Neutrophil (primary cell): Measurements from ENCODE around the gene SH3BP2.

Source experiments
- H3K27ac ChIP-seq: fragments of 200-600 bp; sonication (generic); 2 replicates; pipeline ENCODE4 v1.5.1; 2016; ENCODE audit warnings: mild to moderate bottlenecking, moderate library complexity
- H3K27me3 ChIP-seq: fragments of 200-600 bp; sonication (generic); 2 replicates; pipeline ENCODE4 v1.6.0; 2016; ENCODE audit warnings: mild to moderate bottlenecking
- H3K36me3 ChIP-seq: fragments of 200-600 bp; sonication (generic); 2 replicates; pipeline ENCODE4 v1.5.1; 2017
- H3K4me1 ChIP-seq, 2 experiments: fragments of 200-600 bp in 1 of 2; sonication (generic) in 1 of 2; 1 replicate in 1 of 2; 2 replicates in 1 of 2; pipeline versions ENCODE4 v1.5.1 to v1.6.1; 2013 to 2016; ENCODE audit warnings: low read depth in 1 of 2, low read length in 1 of 2, mild to moderate bottlenecking in 1 of 2, moderate library complexity in 1 of 2; ENCODE audit not compliant: control insufficient read depth in 1 of 2, insufficient read depth in 1 of 2
- H3K4me3 ChIP-seq, 2 experiments: fragments of 200-600 bp in 1 of 2; sonication (generic) in 1 of 2; 1 replicate in 1 of 2; 2 replicates in 1 of 2; pipeline ENCODE4 v1.5.1; 2013 to 2016; ENCODE audit warnings: low read depth in 1 of 2, low read length in 1 of 2, mild to moderate bottlenecking in 1 of 2, moderate library complexity in 1 of 2
- H3K9me3 ChIP-seq: fragments of 200-600 bp; sonication (generic); 2 replicates; pipeline ENCODE4 v1.5.1; 2016
- TF ChIP-seq, protein P1 (sequence below): fragments of 200-600 bp; sonication (generic); IDR thresholded peaks from 2 replicates; pipeline ENCODE4 v1.5.1; 2016; ENCODE audit warnings: antibody characterized with exemption

SH3BP2 gene

DNA sequence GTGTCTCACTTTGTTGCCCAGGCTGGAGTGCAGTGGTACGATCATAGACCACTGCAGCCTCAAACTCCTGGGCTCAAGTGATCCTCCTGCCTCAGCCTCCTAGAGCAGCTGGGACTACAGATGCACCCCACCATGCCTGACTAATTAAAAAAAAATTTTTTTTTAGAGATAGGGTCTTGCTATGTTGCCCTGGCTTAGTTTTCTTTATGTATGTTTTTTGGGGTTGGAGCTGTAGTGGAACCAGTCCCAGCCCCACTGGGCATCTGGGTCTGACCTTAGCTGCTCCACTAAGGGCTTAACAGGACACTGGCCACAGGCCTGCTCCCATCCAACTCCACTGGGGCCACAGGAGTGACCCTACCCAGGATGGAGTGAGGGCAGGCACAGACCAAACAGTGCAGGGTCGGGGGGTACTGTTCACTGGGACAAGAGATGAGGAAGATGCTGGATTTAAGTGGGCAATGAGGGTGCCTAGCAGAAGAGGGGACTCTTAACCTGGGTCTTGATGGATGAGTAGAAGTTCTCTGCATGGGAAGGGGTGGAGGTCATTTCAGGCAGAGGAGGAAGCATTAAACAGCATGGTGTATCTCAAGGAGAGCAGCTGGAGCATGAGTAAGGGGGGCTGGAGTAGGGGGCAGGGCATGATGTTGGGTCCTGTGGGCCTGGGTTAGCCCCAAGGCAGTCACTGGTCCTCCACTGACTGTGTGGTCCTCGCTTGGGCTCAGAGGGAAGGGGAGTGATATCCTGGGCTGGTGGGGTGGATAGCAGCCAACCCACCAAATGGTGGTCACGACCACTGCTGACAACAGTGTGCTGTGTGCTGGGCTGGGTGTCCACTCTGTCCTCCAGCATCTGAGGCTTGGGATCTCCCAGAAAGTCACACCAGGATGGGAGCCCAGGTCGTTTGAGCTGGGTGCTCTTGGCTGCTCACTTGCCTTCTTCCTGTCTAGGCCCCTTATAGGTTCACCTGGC lies 26.6 kb downstream of the SH3BP2 start:
- H3K4me3 ChIP-seq: no peak overlapping the region
- H3K36me3 ChIP-seq: peaks cover 72% of the 10 kb centered on the region

DNA sequence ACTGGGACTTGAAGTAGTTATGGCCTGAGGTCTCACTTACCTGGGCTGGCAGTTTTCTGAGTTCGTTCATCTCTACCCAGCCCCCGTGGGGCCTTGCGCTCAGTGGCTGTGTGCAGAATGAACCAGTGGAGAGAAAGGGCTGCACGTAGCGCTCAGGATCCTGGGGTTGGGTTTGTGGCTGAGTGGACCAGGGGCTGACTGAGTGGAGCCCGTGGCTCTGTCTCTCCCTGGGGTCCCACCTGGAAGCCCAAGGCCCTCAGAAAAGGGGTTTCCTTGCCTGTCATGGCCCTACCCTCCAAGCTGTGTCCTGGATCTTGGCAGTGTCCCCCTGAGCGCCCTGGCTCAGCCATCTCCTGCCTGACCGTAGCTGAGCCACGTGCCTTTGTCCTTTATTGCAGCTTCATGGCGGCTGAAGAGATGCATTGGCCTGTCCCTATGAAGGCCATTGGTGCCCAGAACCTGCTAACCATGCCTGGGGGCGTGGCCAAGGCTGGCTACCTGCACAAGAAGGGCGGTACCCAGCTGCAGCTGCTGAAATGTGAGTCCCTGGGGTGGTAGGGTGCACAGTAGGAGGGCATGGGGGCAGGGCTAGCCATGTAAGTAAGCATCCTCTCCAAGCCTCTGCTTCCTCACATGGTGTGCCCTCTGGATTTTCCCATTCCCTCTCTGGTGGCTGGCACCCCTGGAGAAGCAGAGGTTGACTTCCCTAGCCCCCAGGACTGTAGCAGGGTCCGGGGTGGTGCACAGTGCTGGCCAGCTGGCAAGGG lies 27.5 kb downstream of the SH3BP2 start:
- Histone ChIP-seq H3K27me3 (no peaks in the 10 kb centered on the region), H3K9me3 (no peaks in the 10 kb centered on the region), H3K27ac (peak overlapping the region; percentile 48), H3K36me3 (peaks cover 72% of the 10 kb centered on the region), H3K4me1 (peaks cover 33 to 44% of the 10 kb centered on the region in 2 experiments), H3K4me3 (no peak overlapping the region)
- TF ChIP-seq, protein P1, sequence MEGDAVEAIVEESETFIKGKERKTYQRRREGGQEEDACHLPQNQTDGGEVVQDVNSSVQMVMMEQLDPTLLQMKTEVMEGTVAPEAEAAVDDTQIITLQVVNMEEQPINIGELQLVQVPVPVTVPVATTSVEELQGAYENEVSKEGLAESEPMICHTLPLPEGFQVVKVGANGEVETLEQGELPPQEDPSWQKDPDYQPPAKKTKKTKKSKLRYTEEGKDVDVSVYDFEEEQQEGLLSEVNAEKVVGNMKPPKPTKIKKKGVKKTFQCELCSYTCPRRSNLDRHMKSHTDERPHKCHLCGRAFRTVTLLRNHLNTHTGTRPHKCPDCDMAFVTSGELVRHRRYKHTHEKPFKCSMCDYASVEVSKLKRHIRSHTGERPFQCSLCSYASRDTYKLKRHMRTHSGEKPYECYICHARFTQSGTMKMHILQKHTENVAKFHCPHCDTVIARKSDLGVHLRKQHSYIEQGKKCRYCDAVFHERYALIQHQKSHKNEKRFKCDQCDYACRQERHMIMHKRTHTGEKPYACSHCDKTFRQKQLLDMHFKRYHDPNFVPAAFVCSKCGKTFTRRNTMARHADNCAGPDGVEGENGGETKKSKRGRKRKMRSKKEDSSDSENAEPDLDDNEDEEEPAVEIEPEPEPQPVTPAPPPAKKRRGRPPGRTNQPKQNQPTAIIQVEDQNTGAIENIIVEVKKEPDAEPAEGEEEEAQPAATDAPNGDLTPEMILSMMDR: no peak

More for the DNA sequence above, 26.6 kb downstream of the SH3BP2 start:
- TF ChIP-seq, protein P1: no peak
- peak overlapping the region; percentile 48 for H3K27ac ChIP-seq
- no peaks in the 10 kb centered on the region for H3K9me3 ChIP-seq
- H3K4me1 ChIP-seq: peaks cover 40 to 52% of the 10 kb centered on the region in 2 experiments
- H3K27me3 ChIP-seq: no peaks in the 10 kb centered on the region

DNA sequence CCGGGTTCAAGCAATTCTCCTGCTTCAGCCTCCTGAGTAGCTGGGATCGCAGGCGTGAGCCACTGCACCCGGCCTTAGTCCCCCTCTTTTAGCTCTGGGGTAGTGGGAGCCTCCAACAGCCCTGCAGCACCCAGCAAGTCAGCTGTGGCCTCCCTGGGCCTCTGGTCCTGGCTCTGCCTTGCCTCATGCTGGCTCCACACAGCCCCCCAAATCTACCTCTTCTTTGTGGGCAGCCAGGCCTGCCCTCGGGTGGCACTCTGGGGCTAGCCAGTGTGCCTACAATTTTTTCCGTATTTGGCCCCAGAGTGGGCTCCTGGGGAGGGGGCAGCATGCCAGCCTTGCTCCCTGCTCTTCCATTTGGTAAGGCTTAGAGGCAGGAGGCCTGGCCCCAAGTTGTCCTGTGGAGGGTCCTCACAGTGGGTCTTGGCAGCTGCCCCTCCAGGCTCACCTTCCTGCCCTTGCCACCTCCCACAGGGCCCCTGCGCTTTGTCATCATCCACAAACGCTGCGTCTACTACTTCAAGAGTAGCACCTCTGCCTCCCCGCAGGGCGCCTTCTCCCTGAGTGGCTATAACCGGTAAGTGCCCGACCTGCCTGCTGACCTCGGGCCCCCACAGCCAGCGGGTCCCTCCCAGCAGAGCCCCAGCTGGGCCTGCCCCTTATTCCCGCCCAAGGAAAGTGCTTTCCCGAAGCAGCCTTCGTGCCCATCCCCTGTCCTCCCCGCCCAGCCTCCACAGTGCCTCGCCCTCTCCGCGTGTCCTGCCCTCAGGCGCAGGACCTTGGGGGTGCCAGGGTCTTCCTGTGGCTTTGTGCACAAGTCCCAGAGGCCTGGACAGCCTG lies 29.8 kb downstream of the SH3BP2 start:
- Histone ChIP-seq H3K4me1 (peaks cover 10 to 21% of the 10 kb centered on the region in 2 experiments), H3K36me3 (peaks cover 92% of the 10 kb centered on the region), H3K4me3 (no peak overlapping the region), H3K27me3 (no peaks in the 10 kb centered on the region), H3K9me3 (no peaks in the 10 kb centered on the region), H3K27ac (no peak overlapping the region)
- TF ChIP-seq, protein P1: no peak

DNA sequence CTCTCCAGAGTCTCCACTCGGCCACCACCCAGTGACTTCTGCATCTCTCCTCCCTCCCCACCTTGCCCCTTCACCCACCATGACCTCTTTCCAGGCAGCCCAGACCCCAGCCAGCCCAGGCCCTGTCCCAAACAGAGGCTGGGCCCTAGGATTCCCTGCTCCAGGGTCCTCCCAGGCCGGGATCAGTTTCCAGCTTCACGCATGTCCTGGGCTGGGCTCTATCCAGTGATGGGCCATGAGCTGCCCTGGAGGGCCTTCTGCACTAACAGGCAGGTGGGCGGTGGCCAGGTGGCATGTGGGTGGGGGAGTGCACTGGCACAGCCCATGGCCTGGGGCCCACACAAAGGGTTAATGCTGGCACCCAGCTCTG lies 30.4 kb downstream of the SH3BP2 start:
- Histone ChIP-seq H3K4me1 (peaks cover 8 to 17% of the 10 kb centered on the region in 2 experiments), H3K27ac (no peak overlapping the region), H3K9me3 (no peaks in the 10 kb centered on the region), H3K4me3 (no peak overlapping the region), H3K36me3 (peaks cover 98% of the 10 kb centered on the region), H3K27me3 (no peaks in the 10 kb centered on the region)
- TF ChIP-seq, protein P1: no peak
